Measurements from ENCODE around the gene TOMM20.

GRCh38 chr1:235098547-235098946 lies 30.1 kb downstream of the TOMM20 start:
- no peak for TF ChIP-seq EZH2 (IDR thresholded peaks at IDR 0.05)
- TF ChIP-seq CTCF (IDR thresholded peaks at IDR 0.05), result no peak
- no peak for TF ChIP-seq EZH2phosphoT487 (IDR thresholded peaks at IDR 0.05)

Measured in neural progenitor cell (in vitro differentiated cells).